SK-N-DZ (cell line): ENCODE data around the gene CSTF3.

ENCODE experiments used
- DNase-seq: peaks from one replicate; pipeline ENCODE4 v3.0.0-alpha.2; 2015; ENCODE audit warnings: low spot score
- small RNA-seq, 2 experiments: library from RNA; depleted of rRNA; stranded (forward); fragments of <200 nt; gene quantifications; one replicate each; pipeline ENCODE3, GENCODE V24; 2014

Gene CSTF3

GRCh38 chr11:33043221-33043830, 118.0 kb downstream of the CSTF3 start:
- no peak for DNase-seq

- DNase-seq: peak; percentile 25
Observed at GRCh38 chr11:33040862-33041453, 120.3 kb downstream of the CSTF3 start.

GRCh38 chr11:33040033-33040861, 121.0 kb downstream of the CSTF3 start:
- DNase-seq: no peak

- peak; percentile 93 for DNase-seq
Observed at GRCh38 chr11:33039274-33040032, 121.8 kb downstream of the CSTF3 start, which contains the start of gene TCP11L1. Gene TCP11L1 (plus strand): TSS chr11:33039572. CDS start chr11:33043774, 4,202 bp downstream.

- DNase-seq: no peak
Observed at GRCh38 chr11:33035011-33035410, 126.3 kb downstream of the CSTF3 start.

Small RNAs within 50 kb of the gene (small RNA-seq; reads per million reads assigned to genes)
- gene RF00019: 0 reads per million in 2 experiments
